Measurements from ENCODE around the gene HHIP.

HHIP gene

GRCh38 chr4:144659447-144659846, 13.5 kb downstream of the HHIP start:
- ATAC-seq, result no peak
- TF ChIP-seq CSRNP3 (CRISPR knock-in tag; IDR thresholded peaks at IDR 0.05) (no peak), ZFP3 (CRISPR knock-in tag; IDR thresholded peaks at IDR 0.05) (no peak), ZNF565 (CRISPR knock-in tag; conservative IDR thresholded peaks at IDR 0.05; ENCODE audit: low read depth) (no peak), ISL1 (CRISPR knock-in tag; IDR thresholded peaks at IDR 0.05) (no peak)

GRCh38 chr4:144663834-144664475, 18.0 kb downstream of the HHIP start:
- TF ChIP-seq OSR1 (CRISPR knock-in tag; IDR thresholded peaks at IDR 0.05) (no peak), TOX (CRISPR knock-in tag; IDR thresholded peaks at IDR 0.05; ENCODE audit: borderline replicate concordance) (no peak), ISL1 (CRISPR knock-in tag; IDR thresholded peaks at IDR 0.05) (no peak), ARNTL (CRISPR knock-in tag; IDR thresholded peaks at IDR 0.05; ENCODE audit: borderline replicate concordance, low read depth) (no peak)
- ATAC-seq, result no peak

GRCh38 chr4:144666539-144667175, 20.7 kb downstream of the HHIP start:
- ATAC-seq, result no peak
- TF ChIP-seq PATZ1 (CRISPR knock-in tag; IDR thresholded peaks at IDR 0.05; ENCODE audit: borderline replicate concordance) (no peak), ARNTL (CRISPR knock-in tag; IDR thresholded peaks at IDR 0.05; ENCODE audit: borderline replicate concordance, low read depth) (no peak), ZNF8 (CRISPR knock-in tag; IDR thresholded peaks at IDR 0.05) (no peak), ZFP30 (CRISPR knock-in tag; IDR thresholded peaks at IDR 0.05) (no peak), CSDC2 (CRISPR knock-in tag; IDR thresholded peaks at IDR 0.05) (no peak), OSR1 (CRISPR knock-in tag; IDR thresholded peaks at IDR 0.05) (no peak), POU6F1 (CRISPR knock-in tag; IDR thresholded peaks at IDR 0.05; ENCODE audit: borderline replicate concordance, low read depth) (no peak)

- TF ChIP-seq OSR1 (CRISPR knock-in tag; IDR thresholded peaks at IDR 0.05), result no peak
- no peak for ATAC-seq
Measured at GRCh38 chr4:144667500-144667899, 21.5 kb downstream of the HHIP start.

- TF ChIP-seq ZNF8 (CRISPR knock-in tag; IDR thresholded peaks at IDR 0.05), result no peak
- ATAC-seq, result no peak
Measured at GRCh38 chr4:144670776-144671175, 24.8 kb downstream of the HHIP start.

GRCh38 chr4:144674711-144675110, 28.8 kb downstream of the HHIP start:
- no peak for ATAC-seq
- no peak for TF ChIP-seq PATZ1 (CRISPR knock-in tag; IDR thresholded peaks at IDR 0.05; ENCODE audit: borderline replicate concordance)
- TF ChIP-seq ZFP30 (CRISPR knock-in tag; IDR thresholded peaks at IDR 0.05), result no peak
- TF ChIP-seq POU6F1 (CRISPR knock-in tag; IDR thresholded peaks at IDR 0.05; ENCODE audit: borderline replicate concordance, low read depth), result no peak
- no peak for TF ChIP-seq ISL1 (CRISPR knock-in tag; IDR thresholded peaks at IDR 0.05)
- TF ChIP-seq TSHZ2 (CRISPR knock-in tag; IDR thresholded peaks at IDR 0.05), result no peak
- TF ChIP-seq GLIS3 (CRISPR knock-in tag; IDR thresholded peaks at IDR 0.05), result no peak
- TF ChIP-seq RARB (CRISPR knock-in tag; IDR thresholded peaks at IDR 0.05), result no peak
- no peak for TF ChIP-seq PPARA (CRISPR knock-in tag; IDR thresholded peaks at IDR 0.05; ENCODE audit: borderline replicate concordance)
- TF ChIP-seq CSRNP3 (CRISPR knock-in tag; IDR thresholded peaks at IDR 0.05), result no peak
- no peak for TF ChIP-seq ZNF8 (CRISPR knock-in tag; IDR thresholded peaks at IDR 0.05)
- TF ChIP-seq BACH2 (CRISPR knock-in tag; IDR thresholded peaks at IDR 0.05; ENCODE audit: borderline replicate concordance), result no peak
- TF ChIP-seq ARNTL (CRISPR knock-in tag; IDR thresholded peaks at IDR 0.05; ENCODE audit: borderline replicate concordance, low read depth), result no peak
